ENCODE data around the gene ARMH1. TPM values are rescaled to one million over a fixed set of nuclear protein-coding genes. Genes with fewer than 3 reads are reported as not detected.

The ARMH1 gene
- total RNA-seq, 1 donor from 2014 or later: not detected

DNA sequence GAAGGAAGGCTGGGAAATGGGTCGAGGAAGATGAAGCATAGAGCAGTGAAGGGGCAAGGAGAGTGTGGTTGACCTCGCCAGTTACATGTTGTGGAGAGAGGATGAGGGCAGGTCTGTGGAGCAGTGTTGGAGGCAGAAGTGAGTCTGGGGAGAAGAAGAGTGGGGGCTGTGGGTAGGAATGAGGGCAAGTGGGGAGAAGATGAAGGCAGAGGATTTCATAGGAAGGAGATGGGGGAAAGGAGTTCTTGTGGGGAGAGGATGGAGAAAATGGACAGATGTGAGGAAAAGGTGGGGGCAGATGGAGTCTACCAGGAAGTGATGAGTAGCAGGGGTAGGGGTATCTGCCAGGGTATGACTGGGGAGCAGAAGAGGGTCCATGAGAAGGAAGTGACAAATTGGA, 3.6 kb downstream of the ARMH1 start:
- DNase-seq (ENCODE audit: low read depth): no peak

DNA sequence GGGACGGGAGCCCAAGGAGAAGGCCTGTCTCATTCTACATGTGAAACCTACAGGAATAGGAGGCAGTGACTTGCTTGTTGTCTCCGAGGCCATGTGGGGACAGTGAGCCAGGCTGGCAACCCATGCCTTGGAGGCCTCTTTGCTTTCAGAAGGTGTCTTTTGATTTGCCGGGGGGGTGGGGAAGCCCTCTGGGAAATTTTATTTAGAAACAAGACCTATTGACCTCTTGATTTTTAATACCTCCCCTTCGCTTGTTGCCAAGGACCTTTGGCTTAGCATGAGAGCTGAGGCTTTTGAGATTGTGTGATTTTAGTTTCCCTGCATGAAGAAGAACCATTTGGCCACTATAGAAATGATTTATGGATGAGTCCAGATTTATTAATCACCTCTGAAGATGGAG, 4.1 kb downstream of the ARMH1 start:
- DNase-seq (ENCODE audit: low read depth): no peak
- TF ChIP-seq, protein P1, sequence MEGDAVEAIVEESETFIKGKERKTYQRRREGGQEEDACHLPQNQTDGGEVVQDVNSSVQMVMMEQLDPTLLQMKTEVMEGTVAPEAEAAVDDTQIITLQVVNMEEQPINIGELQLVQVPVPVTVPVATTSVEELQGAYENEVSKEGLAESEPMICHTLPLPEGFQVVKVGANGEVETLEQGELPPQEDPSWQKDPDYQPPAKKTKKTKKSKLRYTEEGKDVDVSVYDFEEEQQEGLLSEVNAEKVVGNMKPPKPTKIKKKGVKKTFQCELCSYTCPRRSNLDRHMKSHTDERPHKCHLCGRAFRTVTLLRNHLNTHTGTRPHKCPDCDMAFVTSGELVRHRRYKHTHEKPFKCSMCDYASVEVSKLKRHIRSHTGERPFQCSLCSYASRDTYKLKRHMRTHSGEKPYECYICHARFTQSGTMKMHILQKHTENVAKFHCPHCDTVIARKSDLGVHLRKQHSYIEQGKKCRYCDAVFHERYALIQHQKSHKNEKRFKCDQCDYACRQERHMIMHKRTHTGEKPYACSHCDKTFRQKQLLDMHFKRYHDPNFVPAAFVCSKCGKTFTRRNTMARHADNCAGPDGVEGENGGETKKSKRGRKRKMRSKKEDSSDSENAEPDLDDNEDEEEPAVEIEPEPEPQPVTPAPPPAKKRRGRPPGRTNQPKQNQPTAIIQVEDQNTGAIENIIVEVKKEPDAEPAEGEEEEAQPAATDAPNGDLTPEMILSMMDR (conservative IDR thresholded peaks at IDR 0.05; ENCODE audit: low read depth, low read length): no peak
- no peak overlapping the region for H3K4me3 ChIP-seq (ENCODE audit: low read depth, low read length)

More for the DNA sequence above, 3.6 kb downstream of the ARMH1 start:
- H3K4me3 ChIP-seq (ENCODE audit: low read depth, low read length): no peak overlapping the region
- TF ChIP-seq, protein P1 (conservative IDR thresholded peaks at IDR 0.05; ENCODE audit: low read depth, low read length): no peak

DNA sequence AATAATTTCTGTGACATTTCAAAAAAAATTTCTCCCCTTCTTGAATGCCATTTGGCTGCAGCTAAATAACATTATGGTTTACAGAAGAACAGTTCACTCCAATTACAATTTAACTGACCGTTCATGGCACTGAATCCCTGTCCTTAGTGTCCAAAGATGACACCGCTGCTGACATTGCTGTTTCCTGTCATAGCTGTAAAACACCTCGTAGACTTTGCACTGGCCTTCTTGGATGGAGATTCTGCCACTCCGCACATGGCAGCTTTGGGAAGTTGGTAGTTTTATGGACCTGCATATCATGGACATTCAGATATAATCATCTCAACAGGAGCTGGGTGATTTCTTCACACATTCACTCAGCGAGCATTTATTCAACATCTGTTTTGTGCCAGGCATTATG, 5.0 kb downstream of the ARMH1 start:
- DNase-seq (ENCODE audit: low read depth): no peak
- no peak overlapping the region for H3K4me3 ChIP-seq (ENCODE audit: low read depth, low read length)
- TF ChIP-seq, protein P1 (conservative IDR thresholded peaks at IDR 0.05; ENCODE audit: low read depth, low read length): no peak

DNA sequence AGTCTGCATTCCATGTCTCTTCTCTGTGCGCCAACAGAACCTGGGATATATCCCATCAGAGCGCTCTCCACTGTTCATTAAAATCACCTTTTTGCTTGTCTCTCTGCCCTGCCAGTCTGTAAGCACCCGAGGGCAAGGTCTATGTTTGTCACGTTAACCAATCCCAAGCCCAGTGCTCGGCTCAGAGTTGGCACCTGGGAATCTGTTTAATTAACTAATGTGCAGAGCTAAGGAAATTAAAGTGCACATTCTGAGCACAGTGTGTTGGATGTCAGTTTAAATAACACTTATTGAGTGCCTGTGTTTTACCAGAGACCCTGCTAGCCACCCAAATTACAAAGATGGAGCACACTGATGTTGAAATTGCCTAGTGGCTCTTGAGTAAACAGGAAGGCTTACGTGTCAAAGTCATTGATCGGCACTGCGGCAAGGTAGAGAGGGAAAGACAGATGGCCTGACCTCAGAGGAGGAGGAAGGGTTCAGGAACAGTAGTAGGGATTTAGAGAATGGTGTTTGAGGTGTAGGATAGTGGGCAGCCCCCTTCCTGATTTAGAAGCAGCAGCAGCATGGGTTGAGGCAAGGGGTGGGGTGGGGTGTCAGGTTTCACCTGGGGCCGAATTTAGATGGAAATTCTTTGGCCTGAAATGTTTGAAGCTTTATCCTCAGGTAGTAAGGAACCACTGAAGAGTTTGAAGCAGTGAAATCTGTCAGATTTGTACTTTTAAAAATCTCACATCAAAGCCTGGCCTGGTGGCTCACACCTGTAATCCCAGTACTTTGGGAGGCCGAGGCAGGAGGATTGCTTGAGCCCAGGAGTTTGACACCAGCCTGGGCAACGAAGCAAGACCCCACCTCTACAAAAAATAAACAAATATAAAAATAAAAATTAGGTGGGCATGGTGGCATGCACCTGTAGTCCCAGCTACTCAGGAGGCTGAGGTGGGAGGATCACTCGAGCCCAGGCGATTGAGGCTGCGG, 7.7 kb downstream of the ARMH1 start:
- TF ChIP-seq, protein P1 (conservative IDR thresholded peaks at IDR 0.05; ENCODE audit: low read depth, low read length): no peak
- H3K4me3 ChIP-seq (ENCODE audit: low read depth, low read length): no peak overlapping the region
- DNase-seq (ENCODE audit: low read depth): no peak

DNA sequence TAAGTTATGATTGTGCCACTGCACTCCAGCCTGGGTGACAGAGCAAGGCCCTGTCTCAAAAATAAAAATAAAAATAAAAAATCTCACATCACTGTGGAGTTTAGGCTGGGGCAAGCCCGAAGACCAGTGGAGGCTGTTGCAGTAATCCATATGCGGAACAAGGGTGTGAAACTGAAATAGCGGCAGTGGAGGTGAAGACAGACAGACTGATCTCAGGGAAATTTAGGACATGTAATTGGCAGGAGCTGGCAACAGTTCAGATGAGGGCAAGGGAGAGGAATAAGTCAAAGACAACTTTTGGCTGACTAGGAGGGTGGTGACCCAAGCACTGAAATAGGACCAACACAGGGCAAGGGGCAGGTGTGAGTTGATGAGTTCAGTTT, 8.4 kb downstream of the ARMH1 start:
- no peak for DNase-seq (ENCODE audit: low read depth)
- TF ChIP-seq, protein P1 (conservative IDR thresholded peaks at IDR 0.05; ENCODE audit: low read depth, low read length): no peak

DNA sequence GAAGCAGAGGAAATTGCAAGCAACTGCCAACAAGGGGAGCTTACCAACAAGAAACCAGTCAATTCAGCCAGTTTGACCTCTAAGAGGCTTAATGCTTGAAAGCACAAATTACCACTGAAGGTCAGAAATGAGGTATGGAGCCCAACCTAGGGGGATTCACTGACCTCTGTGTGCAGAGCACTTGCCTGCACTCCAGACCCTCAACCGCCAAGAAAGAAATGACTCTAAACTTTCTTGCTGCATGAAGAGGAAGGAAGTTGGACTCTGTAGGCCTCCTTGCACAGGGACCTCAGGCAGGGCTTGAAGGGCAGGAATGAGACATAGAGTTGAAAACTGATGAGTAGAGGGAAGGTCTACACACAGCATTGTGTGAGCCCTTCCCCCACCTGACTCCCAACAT, 10.0 kb downstream of the ARMH1 start:
- no peak for DNase-seq (ENCODE audit: low read depth)

More for the DNA sequence above, 8.4 kb downstream of the ARMH1 start:
- H3K4me3 ChIP-seq (ENCODE audit: low read depth, low read length): no peak overlapping the region

More for the DNA sequence above, 10.0 kb downstream of the ARMH1 start:
- TF ChIP-seq, protein P1 (conservative IDR thresholded peaks at IDR 0.05; ENCODE audit: low read depth, low read length): no peak
- H3K4me3 ChIP-seq (ENCODE audit: low read depth, low read length): no peak overlapping the region
